CD4-positive, alpha-beta T cell treated with Interleukin-17A for 4 hours (primary cell): Measurements from ENCODE around the gene PEX16.

Source experiments
- DNase-seq: peaks from one replicate; pipeline ENCODE4 v3.0.0-alpha.2; 2020; ENCODE audit warnings: mixed read lengths

PEX16 gene

DNA sequence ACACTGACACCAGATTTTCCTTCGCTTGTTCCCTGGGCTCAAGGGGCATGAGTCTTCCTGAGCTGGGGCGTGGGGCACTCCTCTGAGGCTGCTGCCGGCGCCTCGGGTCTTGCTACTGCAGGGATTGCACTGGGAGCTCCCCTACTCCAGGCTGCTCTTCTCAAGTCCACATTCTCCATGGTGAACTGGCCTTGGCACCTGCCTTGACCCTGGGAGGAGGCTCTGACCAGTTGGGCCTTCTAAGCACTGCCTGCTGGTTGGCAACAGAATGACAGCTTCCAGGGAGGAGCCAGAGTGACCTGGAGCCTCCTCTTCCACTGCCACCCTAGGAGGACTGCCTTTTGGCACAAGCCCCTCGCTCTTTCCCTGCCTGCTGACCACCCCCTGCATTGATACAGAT is 20.1 kb downstream of the PEX16 start:
- DNase-seq, result no peak

DNA sequence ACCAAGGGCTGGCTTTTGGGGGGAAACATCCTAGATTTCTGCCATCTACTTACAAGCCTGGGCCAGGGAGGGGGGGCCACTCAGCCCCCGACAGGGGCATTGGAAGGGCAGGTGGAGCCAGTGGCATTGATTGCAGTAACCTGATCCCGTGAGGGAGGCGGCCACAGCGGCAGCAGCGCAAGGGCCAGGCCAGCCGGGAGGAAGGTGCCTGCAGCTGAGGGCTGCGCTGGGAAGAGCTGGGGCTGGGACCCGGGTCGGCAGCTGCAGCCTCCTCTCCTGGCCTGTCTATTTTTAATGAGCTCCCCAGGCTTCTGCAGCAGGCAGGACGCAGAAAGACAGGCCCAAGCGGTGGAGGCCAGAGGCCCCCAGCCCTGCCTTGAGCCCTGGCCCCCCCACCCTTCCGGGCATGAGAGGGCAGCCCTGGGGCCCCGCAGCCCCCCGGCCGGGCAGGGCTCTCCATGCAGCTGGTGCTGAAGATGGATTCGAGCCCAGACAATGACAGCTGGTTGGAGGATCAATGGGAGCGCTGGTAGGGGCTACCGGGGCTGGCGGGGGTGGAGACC is 21.2 kb downstream of the PEX16 start:
- no peak for DNase-seq

DNA sequence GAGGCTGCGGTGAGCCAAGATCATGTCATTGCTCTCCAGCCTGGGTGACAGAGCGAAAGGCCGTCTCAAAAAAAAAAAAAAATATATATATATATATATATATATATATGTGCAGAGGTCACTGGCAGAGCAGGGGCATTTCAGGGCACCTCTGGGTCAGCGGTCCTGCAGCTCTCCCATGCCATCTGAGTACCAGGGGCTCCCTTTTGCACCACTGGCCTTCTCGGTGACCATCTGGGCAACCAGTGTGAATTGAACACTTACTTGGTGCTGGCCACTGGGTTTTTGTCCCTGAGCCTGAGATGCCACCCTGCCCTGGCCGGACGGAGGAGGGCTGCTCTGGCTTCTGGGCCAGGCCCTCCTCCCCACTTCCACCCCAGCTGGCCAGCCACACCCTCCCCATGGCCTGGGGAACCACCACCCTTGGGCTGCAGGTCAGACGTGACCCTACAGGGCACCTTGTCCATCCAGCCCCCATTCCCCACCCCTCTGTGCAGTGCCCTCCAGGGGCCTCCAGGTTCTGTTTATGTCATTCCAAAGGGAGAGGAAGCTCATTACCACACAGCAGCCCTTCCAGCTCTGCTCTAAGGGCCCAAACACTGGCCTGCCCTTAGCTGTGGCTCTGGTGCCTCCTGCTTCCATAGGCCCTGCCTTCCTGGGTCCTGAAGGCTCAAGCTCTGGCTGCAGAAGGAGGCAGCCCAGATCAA is 22.0 kb downstream of the PEX16 start:
- DNase-seq, result no peak

DNA sequence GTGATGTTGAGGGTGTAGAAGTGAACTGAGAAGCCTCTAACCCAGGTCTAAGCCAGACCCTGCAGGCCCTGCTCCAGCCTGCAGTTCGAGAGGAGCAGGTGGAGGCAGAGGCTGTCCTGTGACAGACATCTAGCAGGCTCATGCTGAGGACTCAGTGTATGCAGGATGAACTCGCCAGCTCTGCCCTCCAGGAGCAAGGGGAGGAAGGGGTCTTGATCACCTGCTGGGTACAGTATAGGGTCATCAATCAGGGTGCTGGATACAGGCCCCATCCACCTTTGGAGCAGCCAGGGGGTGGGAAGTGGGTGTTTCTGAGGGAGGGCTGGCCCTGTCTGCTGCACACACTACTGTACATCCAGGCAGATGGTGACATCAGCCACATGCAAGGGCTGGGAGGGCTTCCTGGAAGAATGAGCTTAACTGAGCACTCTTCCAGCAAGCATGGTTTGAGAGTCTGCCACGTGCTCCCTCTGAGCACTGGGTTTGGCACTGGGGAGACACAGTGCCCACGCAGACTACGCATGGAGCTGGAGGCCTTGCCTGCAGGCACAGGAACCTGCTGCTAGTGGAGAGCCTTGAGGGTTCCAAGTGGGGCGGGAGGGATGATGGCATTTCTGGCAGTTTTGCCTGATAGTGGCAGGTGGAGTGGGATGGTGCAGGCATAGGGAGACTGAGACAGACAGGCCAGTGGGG is 23.0 kb downstream of the PEX16 start:
- DNase-seq, result no peak

DNA sequence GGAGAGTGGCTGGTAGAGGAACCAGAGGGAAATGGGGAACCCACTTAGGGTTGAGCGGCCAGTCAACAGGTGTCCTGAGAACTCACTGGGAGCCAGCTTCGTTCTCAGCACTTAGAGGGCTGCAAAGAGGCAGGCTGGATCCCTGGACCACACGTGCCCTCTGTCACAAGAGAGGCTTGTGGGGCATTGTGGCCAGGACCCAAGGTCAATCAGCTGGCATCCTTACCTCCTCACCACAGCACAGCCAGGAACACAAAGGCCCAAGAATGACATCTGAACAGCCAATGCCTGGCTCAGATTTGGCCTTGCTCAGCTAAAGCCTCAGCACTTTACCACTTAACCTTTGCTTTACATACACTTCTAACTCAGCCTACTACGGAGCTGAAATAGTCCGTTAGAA is 24.8 kb downstream of the PEX16 start:
- DNase-seq, result no peak

DNA sequence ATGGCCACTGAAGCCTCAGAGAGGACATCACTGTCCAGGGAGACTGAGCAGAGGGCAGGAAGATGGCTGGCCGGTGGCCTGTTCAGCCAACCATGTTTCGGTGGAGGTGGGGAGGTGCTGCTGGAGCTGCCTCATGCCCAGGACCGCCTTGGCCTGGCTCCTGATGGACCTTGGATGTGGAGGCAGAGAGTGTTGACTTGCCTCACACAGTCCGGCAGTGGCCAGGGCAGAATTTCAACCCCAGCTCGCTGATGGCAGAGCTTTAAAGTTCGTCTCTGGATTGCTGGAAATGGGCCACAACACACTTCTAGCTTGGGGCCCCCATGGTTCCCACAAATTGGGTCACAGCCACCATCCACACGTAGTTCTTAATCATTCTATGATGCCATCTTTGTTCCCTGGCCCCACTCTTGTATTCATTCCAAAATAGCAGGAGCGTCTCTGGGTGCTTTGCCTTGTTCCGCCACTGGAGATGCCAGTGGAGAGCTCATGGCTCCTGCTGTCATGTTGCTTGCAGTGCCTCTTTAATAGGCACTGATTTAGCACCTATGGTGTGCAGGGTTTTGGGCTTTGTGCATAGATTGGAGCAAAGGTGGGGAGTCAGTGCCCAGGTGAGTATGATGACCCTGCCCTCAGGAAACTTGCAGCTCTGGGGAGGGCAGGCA is 26.7 kb downstream of the PEX16 start:
- DNase-seq, result no peak

DNA sequence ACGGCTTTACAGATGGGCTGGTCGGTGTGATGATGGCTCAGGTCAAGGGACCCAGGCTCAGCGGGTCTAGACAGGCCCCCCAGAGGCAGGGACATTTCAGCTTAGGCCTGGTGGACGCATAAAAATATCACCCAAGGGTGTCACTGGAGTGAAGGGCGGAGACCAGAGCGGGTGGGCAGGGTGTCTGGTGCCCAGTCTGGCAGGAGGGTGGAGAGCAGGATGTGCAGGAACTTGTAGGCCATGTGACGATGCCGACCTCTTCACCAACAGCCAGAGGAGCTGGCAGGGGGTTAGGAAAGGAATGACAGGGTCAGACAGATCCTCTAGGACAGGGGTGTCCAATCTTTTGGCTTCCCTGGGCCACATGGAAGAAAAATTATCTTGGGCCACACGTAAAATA is 27.7 kb downstream of the PEX16 start:
- DNase-seq, result no peak

DNA sequence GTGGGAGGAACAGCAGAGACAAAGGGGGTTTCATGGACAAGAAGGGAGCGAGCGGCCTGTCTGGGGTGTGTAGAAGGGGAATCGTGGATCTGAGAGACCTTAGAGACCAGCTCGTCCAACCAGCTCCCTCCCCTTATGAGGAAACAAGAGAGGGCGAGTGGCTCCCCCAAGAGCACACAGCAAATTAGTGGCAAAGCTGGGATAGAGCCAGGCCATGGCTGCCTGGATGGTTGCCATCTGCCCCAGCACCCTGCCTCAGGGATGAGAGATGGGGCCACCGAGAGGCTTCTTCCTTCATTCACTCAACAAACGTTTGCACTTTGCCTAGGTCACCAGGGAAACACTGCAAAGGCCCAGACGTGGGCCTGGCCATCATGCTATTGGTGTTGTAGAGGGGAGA is 28.1 kb downstream of the PEX16 start:
- no peak for DNase-seq

DNA sequence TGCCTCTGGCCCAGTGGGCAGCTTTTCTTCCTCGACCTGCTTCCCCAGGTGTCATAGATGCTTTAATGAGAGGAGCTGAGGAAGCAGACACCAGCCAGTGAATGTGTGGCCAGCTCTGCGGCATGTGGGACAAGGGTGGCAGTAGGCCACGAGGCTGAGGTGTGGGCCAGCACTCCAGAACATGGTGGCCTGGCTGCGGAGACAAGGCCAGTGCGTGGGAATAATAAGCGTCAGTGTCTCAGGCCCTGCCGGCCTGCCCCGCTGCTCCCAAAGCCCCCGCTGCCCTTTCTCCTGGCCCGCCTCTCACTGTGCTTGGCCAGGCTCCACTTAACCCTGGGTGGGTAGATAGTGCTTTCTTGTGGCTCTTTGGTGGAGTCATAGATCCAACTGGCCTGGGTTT is 30.1 kb downstream of the PEX16 start:
- no peak for DNase-seq

DNA sequence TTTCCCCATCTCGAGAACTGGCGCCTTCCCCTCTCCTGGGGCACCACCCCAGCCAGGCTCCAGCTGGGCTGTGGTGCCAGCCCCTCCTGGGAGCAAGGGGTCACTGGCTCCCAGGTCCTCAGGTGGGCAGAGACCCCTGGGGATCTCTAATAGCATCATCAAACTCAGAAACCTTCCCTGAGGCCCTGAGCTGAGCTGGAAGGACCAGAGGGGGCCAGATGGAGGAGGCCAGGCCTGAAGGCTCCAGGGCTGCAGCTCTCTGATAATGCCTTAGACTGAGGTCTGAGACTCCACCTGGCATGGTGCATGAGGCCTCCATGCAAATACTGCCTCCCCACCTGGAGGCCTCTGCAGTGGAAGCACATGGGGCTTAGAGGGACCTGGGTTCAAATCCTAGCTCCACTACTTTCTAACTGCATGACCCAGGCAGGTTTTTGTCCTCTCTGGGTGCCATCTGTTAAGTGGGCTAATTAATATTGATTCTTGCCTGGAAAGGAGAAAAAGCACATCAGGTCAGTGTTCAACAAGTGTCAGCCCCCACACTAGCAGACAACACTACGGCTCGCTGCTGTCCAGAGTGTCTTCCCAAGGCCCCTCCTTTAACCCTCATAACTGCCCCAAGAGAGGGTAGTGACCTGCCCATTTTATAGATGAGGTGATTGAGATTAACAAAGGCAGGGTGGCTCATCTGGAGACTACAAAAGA is 30.7 kb downstream of the PEX16 start:
- DNase-seq, result no peak

DNA sequence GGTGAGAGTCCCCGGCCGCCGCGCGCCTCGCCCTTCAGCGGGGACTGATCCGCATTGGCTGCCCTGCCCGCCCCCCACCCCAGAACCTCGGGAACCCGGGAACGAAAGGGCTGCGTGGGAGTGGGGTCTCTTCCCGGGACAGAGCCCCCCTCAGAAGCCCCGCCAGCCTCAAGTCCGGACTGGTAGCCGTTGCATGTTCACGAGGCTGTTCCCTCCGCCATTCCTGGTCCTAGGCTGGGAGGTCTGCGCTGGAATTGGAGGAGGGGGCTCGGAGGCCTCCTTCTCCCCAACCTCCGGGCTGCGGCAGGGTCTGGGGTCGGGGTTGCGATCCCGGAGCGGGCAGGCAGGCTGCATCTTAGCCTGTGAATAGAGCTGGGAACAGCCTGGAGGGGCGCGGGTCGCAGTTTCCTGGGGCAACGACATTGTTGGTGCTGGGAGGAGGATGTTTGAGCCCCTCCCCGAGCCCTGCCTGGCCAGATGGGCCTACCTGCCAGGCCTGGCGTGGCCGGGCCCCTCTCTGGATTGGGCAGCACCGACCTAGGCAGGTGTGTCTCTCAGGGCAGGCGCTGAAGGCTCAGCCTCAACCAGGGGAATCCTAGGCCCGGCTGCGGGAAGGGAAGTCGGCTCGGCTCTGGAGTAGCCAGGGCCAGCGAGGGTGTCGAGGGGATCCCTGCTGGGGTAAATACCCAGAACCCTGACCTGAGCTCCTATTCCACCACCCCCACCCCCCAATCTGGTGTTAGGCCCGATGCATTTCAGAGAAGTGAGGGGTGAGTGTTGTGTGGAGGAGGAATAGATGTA is 31.6 kb downstream of the PEX16 start:
- no peak for DNase-seq

DNA sequence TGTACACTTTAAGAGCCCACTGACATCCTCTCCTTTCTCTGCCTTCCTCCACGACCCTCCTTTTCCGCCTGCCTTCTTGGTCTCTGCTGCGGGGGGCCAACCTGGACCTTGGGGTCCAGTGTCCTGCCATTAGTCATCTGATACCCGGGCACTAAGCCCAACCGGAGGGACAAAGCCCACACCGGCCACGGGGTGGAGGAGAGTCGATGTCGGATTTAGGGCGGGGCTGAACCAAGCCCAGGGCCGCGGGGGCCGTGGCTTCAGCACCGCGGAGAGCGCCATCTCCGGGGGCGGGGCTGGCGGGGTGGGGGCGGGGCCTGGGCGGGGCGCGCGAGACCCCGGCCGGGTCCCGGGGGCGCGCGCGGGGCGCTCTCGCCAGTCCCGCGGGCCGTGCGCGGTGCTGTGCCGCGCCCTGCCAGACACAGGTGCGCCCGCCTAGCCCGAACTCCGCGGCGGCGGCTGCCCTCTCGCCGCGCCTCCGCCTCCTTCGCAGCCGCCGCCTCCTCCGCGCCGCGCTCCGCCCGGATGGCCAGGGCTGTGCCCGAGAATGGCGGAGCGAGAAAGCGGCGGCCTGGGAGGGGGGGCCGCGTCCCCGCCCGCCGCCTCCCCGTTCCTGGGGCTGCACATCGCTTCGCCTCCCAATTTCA is 32.3 kb downstream of the PEX16 start, which contains the start of gene MAPK8IP1:
TSS of gene MAPK8IP1 (plus strand) at position 378 of the 647 bp plus-strand sequence. CDS start at position 548, 170 bp downstream.
- DNase-seq, result peak; percentile 66

DNA sequence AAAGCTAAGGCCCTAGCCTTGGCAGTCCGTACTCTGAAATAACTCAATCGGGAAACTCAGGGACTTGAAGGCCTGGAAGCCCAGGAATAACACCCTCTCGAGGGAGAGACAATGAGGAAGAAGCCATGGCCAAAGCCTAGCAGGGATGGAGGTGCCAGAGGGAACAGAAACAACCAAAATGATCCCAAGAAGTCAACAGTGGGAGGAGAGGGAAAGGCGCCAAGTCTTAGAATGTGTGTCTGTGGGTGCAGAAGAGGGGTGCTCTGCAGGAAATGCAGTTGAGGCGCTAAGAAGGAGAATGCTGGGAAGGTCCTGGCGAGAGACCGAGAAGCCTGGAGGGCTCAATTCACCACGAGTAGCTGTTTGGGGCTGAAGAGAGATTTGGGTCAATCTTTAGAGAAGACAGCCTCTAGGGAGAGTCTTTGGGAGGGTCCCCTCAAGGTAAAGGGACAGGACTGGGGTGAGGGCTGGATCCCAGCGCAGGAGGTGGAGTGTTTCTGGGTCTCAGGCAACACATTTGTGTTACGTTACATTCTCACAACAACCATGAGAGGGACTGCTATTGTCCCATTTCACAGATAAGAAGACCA is 33.0 kb downstream of the PEX16 start:
- DNase-seq, result no peak

DNA sequence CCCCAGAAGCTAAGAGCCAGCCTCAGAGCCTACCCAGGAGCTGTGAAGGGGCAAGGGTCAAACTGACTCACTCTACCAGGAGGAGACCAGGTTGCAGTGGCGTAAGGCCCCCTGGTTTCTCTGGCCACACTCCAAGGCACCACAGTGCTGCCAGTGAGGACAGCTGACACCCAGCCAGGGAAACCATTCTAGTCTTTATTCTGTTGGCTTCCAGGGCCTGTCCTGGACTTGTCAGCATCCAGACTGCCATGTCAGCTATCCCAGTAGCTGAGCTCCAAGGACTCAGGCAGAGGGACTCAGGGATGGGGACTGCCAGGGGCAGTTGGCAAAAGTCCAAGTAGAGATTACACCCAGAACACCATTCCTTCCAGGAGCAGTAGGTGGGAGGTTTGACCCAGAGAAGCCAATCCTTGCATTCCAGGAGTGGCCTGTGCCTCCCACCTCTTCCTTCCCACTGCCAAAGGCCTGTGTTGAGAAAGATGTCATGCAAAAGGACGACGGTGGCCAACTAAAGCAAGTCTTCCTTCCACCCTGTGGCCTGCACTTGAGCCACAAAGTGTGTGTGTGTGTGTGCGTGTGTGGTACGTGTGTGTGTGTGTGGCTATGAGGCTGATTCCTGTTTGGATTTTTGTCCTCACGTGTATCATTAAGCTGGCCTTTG is 35.8 kb downstream of the PEX16 start:
- DNase-seq, result no peak

DNA sequence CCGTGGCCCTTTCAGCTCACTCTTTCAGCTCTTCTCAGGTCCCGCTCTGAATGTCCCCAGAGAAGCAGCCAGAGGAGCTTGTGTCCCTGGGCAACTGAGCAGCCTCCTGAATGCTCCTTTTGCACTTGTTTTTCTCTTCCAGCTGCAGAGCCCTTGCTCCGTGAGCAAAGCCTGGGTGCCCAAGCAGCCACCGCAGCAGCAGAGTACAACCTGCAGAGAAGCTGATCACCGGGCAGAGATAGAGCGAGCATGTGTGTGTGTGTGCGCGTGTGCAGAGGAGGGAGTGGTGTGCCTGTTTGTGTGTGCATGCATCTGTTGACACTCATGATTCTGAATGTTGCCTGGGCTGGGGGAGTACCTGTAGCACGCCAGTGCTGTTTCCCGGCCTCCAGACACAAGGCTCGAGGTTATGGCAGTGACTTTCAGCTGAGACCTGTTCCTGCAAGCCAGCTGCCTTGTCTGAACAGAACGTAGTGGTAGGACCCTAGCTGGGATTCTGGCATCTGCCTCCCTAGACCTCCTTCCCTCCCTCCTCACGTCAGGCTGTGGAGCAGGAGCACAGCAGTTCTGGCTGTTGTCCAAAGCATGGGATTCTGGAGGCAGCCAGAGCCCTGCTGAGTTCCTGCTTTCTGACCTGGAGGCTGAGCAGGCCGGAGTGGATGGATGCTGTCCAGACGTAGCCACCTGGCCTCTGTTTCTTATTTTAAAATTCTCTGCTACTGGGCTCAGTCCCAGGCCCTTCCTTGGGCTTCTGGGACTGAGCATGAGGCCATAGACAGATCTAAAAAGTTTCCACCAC is 36.7 kb downstream of the PEX16 start:
- no peak for DNase-seq

DNA sequence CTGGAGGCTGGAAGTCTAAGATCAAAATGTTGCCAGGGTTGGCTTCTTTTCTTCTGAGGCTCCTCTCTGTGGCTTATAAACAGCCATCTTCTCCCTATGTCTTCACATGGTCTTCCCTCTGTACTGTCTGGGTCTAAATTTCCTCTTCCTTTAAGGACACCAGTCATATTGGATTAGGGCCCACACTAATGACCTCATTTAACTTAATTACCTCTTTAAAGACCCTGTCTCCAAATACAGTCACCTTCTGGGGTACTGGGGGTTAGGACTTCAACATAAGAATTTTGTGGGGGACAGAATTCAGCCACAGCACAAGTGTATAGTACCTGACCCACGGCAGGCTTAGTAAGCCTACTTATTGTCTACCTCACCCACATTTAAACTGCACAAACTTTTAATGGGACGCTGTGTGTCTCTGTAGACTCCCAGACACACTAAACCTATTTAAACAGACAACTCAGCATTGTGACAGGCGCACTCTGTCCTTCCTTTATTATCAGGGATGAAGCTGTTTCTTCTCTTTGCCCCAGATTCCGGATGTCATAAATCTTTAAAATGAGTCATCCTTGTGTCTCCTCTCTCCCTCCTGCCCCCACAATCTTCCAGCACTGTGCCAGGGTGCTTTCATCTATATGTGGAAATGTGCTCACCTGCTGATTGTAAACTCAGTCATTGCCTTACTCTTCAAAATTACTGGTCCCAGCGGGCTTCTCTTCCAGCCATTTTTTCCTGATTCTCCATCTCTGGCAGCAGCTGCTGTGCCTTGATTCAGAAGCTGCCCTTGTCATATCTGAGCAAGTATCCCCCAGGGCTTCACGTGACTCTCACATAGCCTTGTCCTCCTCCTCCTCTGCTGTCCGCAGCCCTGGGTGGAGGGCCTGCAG is 37.6 kb downstream of the PEX16 start:
- DNase-seq, result no peak

DNA sequence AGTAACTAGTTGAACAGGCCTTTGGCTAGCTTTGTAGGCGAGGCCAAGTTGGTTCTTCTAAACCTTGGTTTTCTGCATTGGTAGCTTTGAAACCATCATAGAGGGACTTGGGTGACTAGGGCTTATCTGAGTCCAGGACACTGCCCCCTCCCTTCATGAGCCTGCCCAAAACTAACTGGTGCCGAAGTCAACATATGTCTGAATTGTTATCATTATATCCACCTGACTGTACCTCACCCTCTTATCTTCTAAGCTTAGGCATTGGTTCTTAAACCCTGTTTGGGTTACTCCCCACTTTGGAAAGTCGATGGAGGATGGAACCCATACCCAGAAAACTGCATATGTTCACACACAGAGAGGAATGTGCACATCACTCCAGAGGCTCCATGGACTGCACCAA is 39.8 kb downstream of the PEX16 start:
- no peak for DNase-seq

DNA sequence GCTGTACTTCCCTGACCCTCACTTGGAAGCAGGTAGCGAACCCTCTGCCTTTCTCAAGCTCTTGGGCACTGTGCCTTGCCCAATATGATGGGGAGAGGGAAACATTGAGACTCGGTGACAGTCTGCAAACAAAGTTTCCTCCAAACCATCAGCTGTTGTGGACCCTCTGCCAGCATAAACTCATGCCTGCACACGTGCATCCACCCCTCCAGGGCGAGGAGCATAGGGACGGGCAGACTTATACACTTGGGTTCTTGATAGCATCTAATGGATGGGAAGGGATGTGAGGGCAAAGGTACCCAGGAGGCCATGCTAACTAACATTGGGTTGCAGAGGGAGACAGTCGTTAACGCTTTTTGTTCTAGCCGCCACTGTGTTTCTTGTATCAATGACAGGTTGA is 40.5 kb downstream of the PEX16 start:
- DNase-seq, result no peak

DNA sequence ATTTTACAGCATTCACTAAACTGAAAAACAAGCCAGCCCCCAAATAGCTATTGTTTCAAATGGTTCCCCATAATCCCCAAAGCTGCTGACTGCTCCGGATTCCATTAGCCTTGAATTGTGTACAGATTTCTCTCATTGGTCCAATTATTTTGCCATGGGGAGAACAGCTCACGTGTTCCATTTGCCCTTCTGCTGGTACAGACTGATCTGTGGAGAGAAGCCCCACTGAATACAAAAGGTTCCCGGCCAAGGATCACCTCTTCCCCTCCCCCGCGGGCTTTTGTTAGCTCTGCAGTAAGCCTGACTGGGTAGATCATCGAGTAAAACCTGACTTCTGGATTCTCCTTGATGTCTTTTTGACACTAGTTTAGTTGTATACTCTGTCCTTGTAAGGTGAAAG is 41.3 kb downstream of the PEX16 start:
- no peak for DNase-seq
